A549 treated with GW870086 at 1 μM for 4 hours (cell line): ENCODE results near the gene OR13H1. TPM values are rescaled to one million over a fixed set of nuclear protein-coding genes. Genes with fewer than 3 reads are reported as not detected.

Experiments
- total RNA-seq: library from RNA; stranded (reverse); fragments of 200-300 nt; extraction: Qiagen RNA extraction; gene quantifications from 5 replicates; pipeline ENCODE4 v1.2.3, GENCODE V29; 2022; ENCODE audit warnings: low read depth

The OR13H1 gene
- not detected in 5 replicates for total RNA-seq

GRCh38 chrX:131543774-131544173 is at the start of gene OR13H1:
Gene OR13H1 (plus strand): TSS chrX:131544074. CDS start chrX:131544074, 0 bp downstream.

